WERI-Rb-1 (cell line): ENCODE measurements around the gene NFKB1.

Source experiments
- DNase-seq: peaks from one replicate; pipeline ENCODE4 v3.0.0-alpha.2; 2020
- H3K27ac ChIP-seq: fragments of 250-450 bp; sonication (Bioruptor Pico); 2 replicates; pipeline ENCODE4 v1.5.1; 2020; ENCODE audit warnings: mild to moderate bottlenecking, moderate library complexity
- H3K27me3 ChIP-seq: fragments of 250-450 bp; sonication (Bioruptor Pico); 2 replicates; pipeline ENCODE4 v1.5.1; 2021; ENCODE audit warnings: mild to moderate bottlenecking, low read depth, moderate library complexity; ENCODE audit not compliant: insufficient read depth, severe bottlenecking
- H3K36me3 ChIP-seq: fragments of 250-450 bp; sonication (Bioruptor Pico); 2 replicates; pipeline ENCODE4 v1.5.1; 2020; ENCODE audit warnings: mild to moderate bottlenecking, moderate library complexity
- H3K4me3 ChIP-seq: 2 replicates; pipeline ENCODE4 v1.5.1; 2011; ENCODE audit warnings: low read depth, mild to moderate bottlenecking, control low read depth, low read length
- H3K9me3 ChIP-seq: fragments of 250-450 bp; sonication (Bioruptor Pico); 2 replicates; pipeline ENCODE4 v1.5.1; 2021; ENCODE audit warnings: mild to moderate bottlenecking, moderate library complexity; ENCODE audit not compliant: severe bottlenecking
- TF ChIP-seq, protein P1 (sequence below): IDR thresholded peaks from 2 replicates; pipeline ENCODE4 v1.5.1; 2011; ENCODE audit warnings: low read depth, mild to moderate bottlenecking, control low read depth, inconsistent platforms, low read length

NFKB1 gene

DNA sequence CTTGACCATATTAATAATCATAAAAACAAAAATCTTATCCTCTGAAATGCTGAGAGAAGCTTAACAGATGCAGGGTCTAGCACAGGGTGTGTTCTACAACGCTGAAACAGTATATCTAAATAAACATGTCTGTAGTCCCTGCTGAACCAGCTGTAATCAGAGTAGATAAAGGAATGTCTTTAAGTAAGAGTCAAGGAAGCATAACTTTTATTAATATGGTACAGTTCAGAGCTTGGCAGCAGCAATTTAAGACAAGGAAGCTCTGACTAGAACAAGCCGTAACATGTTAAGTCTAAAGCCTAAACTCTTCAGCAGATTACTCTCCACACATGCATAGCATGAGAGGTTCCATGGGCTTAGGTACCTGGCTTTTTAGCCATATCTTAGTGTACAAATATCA lies 36.1 kb downstream of the NFKB1 start:
- Histone ChIP-seq H3K27ac (no peak overlapping the region), H3K9me3 (no peaks in the 10 kb centered on the region), H3K27me3 (no peaks in the 10 kb centered on the region), H3K4me3 (no peak overlapping the region), H3K36me3 (no peaks in the 10 kb centered on the region; the same call in 1 of the 2 replicates)
- TF ChIP-seq, protein P1, sequence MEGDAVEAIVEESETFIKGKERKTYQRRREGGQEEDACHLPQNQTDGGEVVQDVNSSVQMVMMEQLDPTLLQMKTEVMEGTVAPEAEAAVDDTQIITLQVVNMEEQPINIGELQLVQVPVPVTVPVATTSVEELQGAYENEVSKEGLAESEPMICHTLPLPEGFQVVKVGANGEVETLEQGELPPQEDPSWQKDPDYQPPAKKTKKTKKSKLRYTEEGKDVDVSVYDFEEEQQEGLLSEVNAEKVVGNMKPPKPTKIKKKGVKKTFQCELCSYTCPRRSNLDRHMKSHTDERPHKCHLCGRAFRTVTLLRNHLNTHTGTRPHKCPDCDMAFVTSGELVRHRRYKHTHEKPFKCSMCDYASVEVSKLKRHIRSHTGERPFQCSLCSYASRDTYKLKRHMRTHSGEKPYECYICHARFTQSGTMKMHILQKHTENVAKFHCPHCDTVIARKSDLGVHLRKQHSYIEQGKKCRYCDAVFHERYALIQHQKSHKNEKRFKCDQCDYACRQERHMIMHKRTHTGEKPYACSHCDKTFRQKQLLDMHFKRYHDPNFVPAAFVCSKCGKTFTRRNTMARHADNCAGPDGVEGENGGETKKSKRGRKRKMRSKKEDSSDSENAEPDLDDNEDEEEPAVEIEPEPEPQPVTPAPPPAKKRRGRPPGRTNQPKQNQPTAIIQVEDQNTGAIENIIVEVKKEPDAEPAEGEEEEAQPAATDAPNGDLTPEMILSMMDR: no peak
- DNase-seq: no peak

GRCh38 chr4:102541697-102542096 lies 40.5 kb downstream of the NFKB1 start:
- Histone ChIP-seq H3K27ac (no peak overlapping the region), H3K9me3 (no peaks in the 10 kb centered on the region), H3K27me3 (no peaks in the 10 kb centered on the region), H3K4me3 (no peak overlapping the region), H3K36me3 (no peaks in the 10 kb centered on the region; the same call in 1 of the 2 replicates)
- peak; percentile 49 for DNase-seq
- TF ChIP-seq, protein P1: peak; percentile 51

DNA sequence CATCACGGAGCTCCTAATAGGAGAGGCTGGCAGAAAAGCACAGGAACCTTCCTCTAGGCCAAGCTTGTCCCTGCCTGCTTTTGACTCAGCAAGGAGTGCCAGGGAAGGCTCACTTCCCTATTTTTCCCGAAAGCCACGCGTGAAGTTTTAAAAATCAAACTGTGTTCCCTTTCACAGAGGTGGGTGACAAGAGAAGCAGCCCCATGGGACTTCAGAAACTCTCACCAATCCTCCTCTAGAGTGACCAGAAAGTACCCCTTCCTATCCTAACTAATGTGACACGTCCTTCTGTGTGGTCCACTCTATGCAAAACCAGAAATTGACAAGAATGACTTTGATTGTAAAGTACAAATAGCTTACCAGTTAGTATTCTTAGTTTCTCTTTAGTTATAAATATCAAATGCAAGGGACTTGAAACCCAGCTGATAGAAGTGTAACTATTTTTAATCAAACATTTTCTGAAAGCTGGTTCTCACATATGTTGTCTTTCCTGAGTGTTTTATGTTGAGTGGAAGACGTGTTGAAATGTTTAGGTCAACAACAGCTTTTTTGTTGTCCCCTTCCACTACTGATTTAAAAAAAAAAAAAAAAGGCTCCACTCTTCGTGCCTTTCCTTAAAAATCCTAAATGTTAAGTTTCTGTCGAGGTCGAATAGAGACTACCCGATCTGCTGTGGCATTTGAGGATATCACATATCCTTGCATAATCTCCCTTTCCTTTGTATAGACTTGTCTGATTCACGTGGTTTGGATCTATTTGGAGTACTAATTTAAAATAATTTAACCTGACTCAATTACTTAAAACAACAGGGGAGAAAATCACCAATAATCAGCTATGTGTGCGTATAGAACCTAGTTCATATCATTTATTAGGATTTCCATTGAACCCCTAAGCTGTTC lies 42.1 kb downstream of the NFKB1 start:
- Histone ChIP-seq H3K27ac (peak overlapping the region; percentile 25), H3K36me3 (no peaks in the 10 kb centered on the region; the same call in 1 of the 2 replicates), H3K4me3 (no peak overlapping the region), H3K9me3 (no peaks in the 10 kb centered on the region), H3K27me3 (no peaks in the 10 kb centered on the region)
- TF ChIP-seq, protein P1: no peak
- no peak for DNase-seq

- Histone ChIP-seq H3K27me3 (no peaks in the 10 kb centered on the region), H3K36me3 (no peaks in the 10 kb centered on the region), H3K4me3 (no peak overlapping the region), H3K9me3 (no peaks in the 10 kb centered on the region), H3K27ac (no peak overlapping the region; the same call in 1 of the 2 replicates)
- TF ChIP-seq, protein P1: no peak
- no peak for DNase-seq
These were observed 45.5 kb downstream of the NFKB1 start for GRCh38 chr4:102546635-102547034.

DNA sequence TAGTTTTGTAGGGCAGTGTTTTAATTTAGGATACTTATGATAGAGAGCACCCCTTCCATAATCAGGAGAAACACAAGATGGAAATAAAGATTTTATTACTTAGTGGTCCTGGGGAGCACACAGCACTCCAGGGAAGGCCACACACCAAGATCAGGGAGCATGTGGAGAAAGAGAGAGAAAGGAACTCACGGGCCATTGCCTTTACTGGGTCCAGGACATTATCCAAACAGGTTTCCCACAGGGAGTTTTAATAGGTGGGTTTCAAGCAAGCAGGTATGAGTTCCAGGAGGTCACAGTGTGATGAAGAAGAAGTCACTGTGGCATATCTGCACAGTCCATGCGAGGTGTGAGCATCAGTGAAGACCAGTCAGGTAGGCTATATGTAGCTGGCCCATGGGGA lies 46.8 kb downstream of the NFKB1 start:
- TF ChIP-seq, protein P1: no peak
- H3K36me3 ChIP-seq: no peaks in the 10 kb centered on the region
- H3K27me3 ChIP-seq: no peaks in the 10 kb centered on the region
- no peak overlapping the region for H3K4me3 ChIP-seq
- DNase-seq: no peak
- H3K27ac ChIP-seq: no peak overlapping the region
- H3K9me3 ChIP-seq: no peaks in the 10 kb centered on the region
